ENCODE results near the gene TLE1.
"Not testable (repeated sequence)": the region's sequence is repeated elsewhere in the genome, so short reads cannot be mapped to it uniquely, and the experiment has no call there.

The TLE1 gene

DNA sequence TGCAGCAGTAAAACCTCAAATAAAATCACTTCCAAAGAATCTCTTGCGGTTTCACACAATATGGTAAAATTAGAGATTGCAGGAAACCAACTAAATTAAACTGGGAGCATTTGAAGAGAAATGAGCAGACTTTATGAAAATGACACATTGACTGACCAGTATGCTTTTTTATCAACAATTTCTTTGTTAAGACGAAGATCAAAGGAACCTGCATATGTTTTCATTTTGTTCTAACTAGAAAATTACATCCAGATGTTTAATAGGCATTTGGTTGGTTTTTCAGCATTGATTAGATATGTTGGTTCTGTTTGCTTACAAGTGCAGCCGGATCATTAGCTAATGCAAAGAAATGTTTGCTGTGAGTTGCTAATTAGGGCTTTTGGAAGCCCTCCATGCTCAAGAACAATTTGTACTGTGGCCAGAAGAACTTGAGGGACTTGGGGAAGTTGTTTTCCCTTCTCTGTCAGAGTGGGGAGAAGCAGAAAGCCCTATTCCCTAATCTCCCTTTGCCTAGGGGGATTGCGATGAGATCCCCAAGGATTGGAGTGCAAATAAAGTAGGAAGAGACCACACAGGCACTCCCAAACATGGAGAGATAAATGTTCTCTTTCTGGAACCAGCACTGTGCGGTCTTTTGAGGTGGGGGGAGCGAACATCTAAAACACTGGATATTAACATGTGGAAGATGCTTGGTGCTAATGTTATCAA is 4.5 kb upstream of the TLE1 start:
- no peak overlapping the region for H3K9ac ChIP-seq (ENCODE audit: low read depth, low read length)

DNA sequence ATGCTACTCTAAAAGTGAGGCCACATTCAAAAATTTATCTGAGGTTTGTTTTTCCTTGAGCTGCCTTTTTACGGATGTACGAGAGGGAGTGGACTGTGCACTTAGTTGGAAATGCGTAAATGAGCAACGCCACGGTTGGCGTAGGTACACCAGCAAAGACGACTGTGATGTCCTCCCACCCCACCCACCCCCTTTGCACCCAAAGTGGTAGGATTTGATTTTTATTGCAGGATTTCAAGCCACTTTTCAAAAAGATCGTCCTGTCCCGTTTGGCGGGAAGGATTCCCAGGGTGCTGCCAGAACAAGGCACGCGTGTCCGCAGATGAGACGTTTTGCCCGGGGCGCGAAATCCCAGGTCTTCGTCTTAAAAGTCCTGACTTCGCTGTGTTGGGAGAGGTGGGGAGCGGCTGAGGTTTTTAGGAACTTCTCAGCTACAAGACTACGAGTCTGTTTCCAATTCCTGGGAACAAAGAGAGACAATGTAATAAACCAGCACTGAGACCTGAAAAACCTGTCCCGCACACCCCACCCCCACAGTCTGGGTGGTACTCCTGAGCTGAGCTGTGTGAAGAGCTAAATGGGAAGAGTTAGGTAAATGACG is 1.0 kb upstream of the TLE1 start:
- Histone ChIP-seq H3K4me1 (ENCODE audit: insufficient read depth, low read length) (peaks cover 9% of the 10 kb centered on the region), H3K9me3 (ENCODE audit: control insufficient read depth, insufficient read depth, low read length) (no peaks in the 10 kb centered on the region), H3K9ac (ENCODE audit: low read depth, low read length) (peak overlapping the region; percentile 67), H3K36me3 (ENCODE audit: insufficient read depth, low read length) (peaks cover 6% of the 10 kb centered on the region; the same call in 1 of the 2 replicates)

More for the DNA sequence above, 4.5 kb upstream of the TLE1 start:
- Histone ChIP-seq H3K36me3 (ENCODE audit: insufficient read depth, low read length) (no peaks in the 10 kb centered on the region), H3K9me3 (ENCODE audit: control insufficient read depth, insufficient read depth, low read length) (no peaks in the 10 kb centered on the region), H3K4me1 (ENCODE audit: insufficient read depth, low read length) (0 out of 2 replicates have a peak, but pooled peaks cover 4% of the 10 kb centered on the region)

DNA sequence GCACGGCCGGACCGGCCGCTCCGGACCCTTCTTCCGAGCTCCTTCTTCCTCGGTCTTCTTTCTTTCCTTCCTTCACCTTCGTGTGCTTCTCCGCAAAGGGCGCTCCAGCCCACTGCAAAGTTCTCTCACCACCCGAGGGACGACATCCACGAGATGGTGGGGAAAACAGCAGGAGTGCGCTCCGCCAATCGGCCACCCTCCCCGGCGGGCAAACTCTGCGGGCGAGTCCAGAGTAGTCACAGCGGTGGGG is 329 bp downstream of the TLE1 start:
- H3K9me3 ChIP-seq (ENCODE audit: control insufficient read depth, insufficient read depth, low read length), result not testable (repeated sequence)
- Histone ChIP-seq H3K9ac (ENCODE audit: low read depth, low read length) (peak overlapping the region; percentile 90), H3K4me1 (ENCODE audit: insufficient read depth, low read length) (peaks cover 15% of the 10 kb centered on the region)

DNA sequence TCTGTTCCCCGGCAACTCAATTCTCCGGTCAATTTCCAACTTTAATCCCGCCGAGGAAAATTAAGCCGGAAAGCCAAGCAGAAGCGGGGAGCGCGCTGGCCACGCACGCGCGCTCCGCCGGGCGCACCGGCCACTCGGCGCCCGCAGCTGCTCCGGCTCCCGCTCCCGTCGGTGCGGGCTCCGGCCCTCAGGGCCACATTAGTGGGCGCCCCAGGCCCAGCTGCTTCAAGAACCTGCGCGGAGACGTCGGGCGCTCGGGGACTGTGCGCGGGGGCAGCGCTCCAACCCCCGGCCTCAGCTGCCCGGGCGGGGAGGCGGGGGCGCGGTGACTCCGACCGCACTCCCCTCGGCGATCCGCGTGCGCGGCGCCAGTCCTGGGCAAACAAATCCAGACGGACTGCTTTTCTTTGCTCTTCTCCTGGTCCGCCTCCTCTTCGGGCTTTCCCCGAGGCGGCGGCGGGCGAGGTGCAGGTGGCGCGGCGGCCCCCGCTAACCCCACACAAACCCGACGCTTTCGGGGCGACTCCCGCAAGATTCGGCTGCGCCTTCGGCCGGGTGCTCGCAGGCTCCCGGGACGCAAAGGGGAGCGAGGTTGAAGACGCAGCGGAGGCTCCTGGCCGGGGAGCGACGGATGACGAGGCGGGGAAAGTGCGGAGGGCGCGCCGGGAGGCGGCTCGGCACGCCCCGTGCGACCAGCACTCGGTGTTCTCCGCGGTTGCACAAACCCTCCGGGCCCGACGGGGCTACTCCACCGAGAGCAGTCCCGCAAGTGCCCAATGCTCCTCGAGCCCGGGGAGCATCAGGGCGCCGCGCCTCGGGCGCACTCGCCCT is 870 bp downstream of the TLE1 start:
- peak overlapping the region; percentile 90 for H3K9ac ChIP-seq (ENCODE audit: low read depth, low read length)
- not testable (repeated sequence) for H3K9me3 ChIP-seq (ENCODE audit: control insufficient read depth, insufficient read depth, low read length); H3K36me3 ChIP-seq (ENCODE audit: insufficient read depth, low read length)
- peaks cover 15% of the 10 kb centered on the region for H3K4me1 ChIP-seq (ENCODE audit: insufficient read depth, low read length)

More for the DNA sequence above, 329 bp downstream of the TLE1 start:
- not testable (repeated sequence) for H3K36me3 ChIP-seq (ENCODE audit: insufficient read depth, low read length)

DNA sequence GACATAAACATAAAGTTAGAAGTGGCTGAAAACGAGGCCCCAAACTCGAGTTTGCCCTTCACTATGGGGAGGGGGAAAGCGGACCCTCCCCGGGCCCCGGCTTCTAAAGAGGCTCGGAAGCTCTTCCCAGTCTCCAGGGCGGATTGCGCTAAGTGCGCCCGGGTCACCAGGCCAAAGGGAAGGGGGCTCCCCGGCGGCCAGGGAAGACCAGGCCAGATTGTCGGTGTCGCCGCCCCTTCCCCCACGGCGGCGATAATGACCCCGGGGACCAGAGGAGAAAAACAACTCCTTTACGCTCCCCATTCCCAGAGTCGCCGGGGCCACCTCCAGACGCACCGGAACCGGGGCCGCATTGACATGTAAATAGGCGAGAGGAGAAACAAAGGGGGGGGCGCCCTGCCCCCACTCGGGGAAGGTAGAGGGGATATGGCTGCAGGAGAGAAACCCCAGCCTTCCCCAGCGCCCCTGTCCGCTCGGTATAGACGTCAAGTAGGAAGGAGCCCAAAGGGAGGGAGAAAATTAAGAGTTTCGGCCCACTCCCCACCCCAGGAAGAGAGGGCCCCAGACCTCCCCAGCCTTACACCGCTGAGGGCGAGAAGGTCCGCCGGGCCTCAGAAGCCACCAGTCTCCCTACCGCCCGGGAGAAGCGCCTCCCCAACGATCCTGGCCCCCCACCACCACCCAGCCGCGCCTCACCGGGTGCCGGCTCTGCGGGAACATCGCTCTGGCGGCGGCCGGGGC is 1.7 kb downstream of the TLE1 start:
- Histone ChIP-seq H3K4me1 (ENCODE audit: insufficient read depth, low read length) (peaks cover 15% of the 10 kb centered on the region), H3K9me3 (ENCODE audit: control insufficient read depth, insufficient read depth, low read length) (no peaks in the 10 kb centered on the region), H3K36me3 (ENCODE audit: insufficient read depth, low read length) (peaks cover 13% of the 10 kb centered on the region), H3K9ac (ENCODE audit: low read depth, low read length) (peak overlapping the region; percentile 90)

DNA sequence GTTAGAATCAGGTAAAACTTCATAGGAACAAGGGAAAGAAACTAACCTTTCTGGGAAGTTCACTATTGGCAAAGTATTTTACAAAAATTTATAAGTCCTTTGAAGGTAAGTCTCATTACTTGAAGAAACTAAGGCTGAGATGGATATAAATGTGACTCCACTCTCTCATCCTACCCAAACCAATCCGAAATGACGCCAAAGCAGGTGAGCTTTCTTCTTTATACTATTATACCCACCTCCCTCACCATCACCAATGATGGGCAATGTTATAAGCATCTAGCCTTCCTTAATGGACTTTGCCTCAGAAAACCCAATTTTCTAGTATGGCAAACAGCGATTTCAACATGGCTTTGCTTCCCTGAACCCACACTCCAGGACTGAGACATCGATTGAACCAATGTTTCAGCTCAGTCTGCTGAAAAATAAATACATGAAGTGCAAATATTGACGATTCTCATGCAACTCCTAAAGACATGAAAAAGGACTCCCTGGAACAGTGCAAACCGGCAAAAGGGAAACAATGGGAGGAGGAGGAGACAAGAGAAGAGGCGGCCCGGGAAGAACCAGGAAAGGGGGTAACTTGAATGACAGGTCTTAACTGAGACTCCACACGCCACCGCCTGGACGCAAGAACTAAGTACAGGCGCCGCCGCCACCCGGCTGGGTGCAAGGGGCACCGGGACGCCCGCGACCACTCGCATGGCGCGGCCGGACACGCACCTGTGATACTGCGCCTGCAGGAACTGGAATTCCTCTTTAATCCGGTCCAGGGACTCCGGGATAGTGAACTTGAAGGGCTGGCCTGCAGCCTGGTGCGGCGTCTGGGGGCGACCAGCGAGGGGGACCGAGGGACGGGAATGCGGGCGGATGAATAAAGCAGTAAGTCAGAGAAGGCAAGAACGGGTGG is 2.5 kb downstream of the TLE1 start:
- peaks cover 13% of the 10 kb centered on the region for H3K36me3 ChIP-seq (ENCODE audit: insufficient read depth, low read length)
- no peaks in the 10 kb centered on the region for H3K9me3 ChIP-seq (ENCODE audit: control insufficient read depth, insufficient read depth, low read length)
- peaks cover 15% of the 10 kb centered on the region for H3K4me1 ChIP-seq (ENCODE audit: insufficient read depth, low read length)
- peak overlapping the region; percentile 90 for H3K9ac ChIP-seq (ENCODE audit: low read depth, low read length)

DNA sequence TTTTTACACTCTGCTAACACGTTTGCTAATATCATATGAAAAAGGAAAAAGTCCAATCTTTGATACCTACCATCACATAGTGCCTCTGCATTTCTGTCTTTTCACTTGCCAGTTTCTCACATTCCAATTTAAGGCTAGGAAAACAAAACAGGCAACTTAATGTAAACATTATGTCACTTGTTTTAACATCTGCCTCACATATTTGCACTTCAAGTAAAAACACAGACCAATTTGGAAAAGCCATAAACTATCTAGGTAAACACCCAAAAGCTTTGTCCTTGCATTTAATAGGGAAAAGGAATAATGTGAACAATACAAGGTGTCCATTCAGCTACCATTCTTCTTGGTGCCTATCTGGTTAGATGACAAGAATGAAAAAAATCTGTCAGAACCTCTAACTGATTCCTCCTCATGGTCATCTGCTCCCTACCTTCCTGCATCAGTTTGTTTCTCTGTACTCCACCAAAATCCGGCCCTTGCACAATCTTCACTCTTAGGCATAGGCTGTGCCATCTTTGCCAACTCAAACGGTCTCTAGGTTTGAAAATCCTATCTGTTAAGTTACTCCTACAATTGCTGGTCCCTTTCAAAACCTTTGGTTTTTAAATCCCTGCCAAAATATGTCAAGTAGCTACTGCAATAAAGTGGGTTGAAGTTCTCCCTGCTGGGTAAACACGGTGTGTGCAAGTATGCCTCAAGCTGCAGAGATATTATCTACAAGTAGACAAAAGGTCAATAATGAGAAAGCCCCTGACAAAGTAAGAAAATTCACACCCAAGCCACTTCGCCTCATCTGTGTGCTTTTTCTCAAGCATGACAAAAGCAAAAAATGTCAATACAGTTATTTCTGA is 3.4 kb downstream of the TLE1 start:
- Histone ChIP-seq H3K9ac (ENCODE audit: low read depth, low read length) (peak overlapping the region; percentile 90), H3K36me3 (ENCODE audit: insufficient read depth, low read length) (peaks cover 16% of the 10 kb centered on the region), H3K9me3 (ENCODE audit: control insufficient read depth, insufficient read depth, low read length) (no peaks in the 10 kb centered on the region), H3K4me1 (ENCODE audit: insufficient read depth, low read length) (peaks cover 15% of the 10 kb centered on the region)

DNA sequence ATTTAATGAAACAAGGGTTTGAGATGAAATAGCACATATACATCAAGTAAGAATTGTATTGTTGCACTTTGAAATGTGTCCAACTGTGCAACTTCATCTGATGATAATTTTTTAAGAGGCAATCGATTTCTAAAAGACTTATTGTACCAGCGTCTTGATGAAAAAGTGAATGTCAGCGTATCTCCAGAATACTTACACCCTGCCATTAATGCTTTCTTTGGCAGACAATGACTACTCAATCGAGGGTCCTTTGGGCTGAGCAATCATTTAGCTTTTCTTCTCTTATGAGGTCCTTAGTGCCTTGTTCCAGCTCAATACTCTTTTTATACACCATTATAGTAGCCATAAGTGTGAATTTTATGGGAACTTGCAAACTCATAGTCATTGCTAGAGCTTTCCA is 4.7 kb downstream of the TLE1 start:
- Histone ChIP-seq H3K4me1 (ENCODE audit: insufficient read depth, low read length) (peaks cover 26% of the 10 kb centered on the region), H3K9me3 (ENCODE audit: control insufficient read depth, insufficient read depth, low read length) (no peaks in the 10 kb centered on the region), H3K36me3 (ENCODE audit: insufficient read depth, low read length) (peaks cover 16% of the 10 kb centered on the region), H3K9ac (ENCODE audit: low read depth, low read length) (no peak overlapping the region)

DNA sequence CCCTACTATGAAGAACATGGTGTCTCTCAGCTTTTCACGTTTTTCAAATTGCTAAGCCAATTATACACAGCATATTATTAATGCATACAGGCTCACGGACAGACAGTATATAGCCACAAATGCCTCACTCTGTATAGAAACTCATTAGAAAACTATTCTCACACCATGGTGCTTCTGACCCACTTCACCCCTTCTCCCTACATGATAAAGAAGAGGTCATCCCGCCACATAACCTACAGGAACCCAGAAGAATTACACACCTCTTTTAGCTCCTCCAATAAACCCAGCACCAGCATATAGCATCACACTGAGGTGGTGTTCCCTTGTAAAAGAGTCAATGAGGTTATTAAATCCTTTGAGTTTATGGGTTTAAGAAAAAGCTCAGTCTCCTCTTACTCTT is 5.6 kb downstream of the TLE1 start:
- Histone ChIP-seq H3K9me3 (ENCODE audit: control insufficient read depth, insufficient read depth, low read length) (no peaks in the 10 kb centered on the region), H3K9ac (ENCODE audit: low read depth, low read length) (no peak overlapping the region), H3K36me3 (ENCODE audit: insufficient read depth, low read length) (peaks cover 16% of the 10 kb centered on the region), H3K4me1 (ENCODE audit: insufficient read depth, low read length) (peaks cover 26% of the 10 kb centered on the region)

DNA sequence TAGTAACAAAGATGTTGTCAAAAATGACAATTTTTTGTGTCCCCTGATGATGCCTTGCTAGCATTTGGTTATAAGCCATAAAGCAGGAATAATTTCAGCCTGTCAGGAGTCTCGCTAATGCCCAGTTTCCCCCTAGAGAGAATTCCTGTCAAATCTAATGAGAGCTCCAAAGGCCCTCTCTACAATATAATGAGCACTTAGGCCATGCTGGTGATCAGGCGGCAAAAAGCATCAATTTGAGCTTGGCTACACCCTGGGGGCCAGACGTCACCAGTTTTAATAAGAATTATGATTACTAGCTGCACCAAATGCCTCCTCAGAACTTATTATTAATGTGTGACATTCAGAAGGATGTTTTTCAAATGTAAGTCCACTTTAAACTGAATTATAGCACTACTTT is 6.1 kb downstream of the TLE1 start:
- Histone ChIP-seq H3K36me3 (ENCODE audit: insufficient read depth, low read length) (peaks cover 16% of the 10 kb centered on the region), H3K4me1 (ENCODE audit: insufficient read depth, low read length) (peaks cover 26% of the 10 kb centered on the region), H3K9me3 (ENCODE audit: control insufficient read depth, insufficient read depth, low read length) (no peaks in the 10 kb centered on the region), H3K9ac (ENCODE audit: low read depth, low read length) (no peak overlapping the region)

DNA sequence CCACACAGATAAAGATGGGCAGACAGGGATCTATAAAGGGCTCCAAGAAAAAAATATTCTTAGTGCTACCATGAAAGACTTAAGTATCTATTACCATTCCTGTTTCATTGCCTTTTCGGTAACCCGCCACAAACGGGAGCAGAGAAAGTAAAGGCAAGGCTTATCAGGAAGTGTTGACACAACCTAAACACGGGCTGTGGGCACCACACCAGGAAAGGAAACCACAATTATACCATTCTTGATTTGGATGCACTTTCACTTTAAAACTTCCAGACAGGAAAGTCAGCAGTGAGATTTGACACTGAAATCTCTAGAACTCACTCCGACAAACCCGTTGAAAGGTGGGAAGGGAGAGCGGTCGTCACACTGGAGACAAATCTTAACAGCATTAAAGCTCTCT is 6.5 kb downstream of the TLE1 start:
- no peaks in the 10 kb centered on the region for H3K9me3 ChIP-seq (ENCODE audit: control insufficient read depth, insufficient read depth, low read length)
- peaks cover 26% of the 10 kb centered on the region for H3K4me1 ChIP-seq (ENCODE audit: insufficient read depth, low read length)
- H3K9ac ChIP-seq (ENCODE audit: low read depth, low read length), result no peak overlapping the region
- H3K36me3 ChIP-seq (ENCODE audit: insufficient read depth, low read length), result peaks cover 16% of the 10 kb centered on the region

DNA sequence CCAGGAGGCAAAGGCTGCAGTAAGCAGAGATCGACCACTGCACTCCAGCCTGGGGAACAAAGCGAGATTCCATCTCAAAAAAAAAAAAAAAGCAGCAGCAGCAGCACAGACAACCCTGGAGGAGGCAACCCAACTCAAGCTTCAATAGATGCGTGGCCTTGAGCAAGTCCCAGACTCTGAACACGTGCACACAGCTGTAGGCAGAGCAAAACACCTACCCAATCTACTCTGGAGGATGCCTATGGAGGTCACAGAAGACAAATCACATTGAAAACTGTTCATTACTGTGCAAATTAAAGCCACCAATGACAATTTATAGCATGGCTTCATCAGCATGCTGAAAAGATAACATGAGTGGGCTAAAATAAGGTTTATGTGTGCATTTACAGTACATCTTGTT is 7.2 kb downstream of the TLE1 start:
- Histone ChIP-seq H3K9ac (ENCODE audit: low read depth, low read length) (no peak overlapping the region), H3K4me1 (ENCODE audit: insufficient read depth, low read length) (peaks cover 26% of the 10 kb centered on the region), H3K36me3 (ENCODE audit: insufficient read depth, low read length) (peaks cover 16% of the 10 kb centered on the region), H3K9me3 (ENCODE audit: control insufficient read depth, insufficient read depth, low read length) (no peaks in the 10 kb centered on the region)

DNA sequence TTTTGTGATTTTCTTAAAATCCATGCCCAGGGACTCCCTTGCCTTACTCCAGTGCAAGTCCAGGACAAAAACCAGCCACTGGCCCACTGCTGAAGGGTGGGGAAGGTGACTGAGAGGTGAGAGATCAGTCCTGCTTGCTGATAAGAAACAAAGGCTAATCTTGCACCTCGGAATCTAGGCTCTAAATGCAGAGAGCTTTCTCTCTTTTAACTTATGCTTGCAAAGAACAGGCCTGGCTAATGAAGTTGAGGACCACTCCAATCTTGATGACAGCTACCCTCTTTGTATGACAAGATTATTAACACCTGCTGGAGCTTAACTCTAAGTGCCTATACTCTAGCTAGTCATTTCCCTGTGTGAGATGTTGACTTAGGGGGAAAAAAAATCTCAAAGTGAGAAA is 8.8 kb downstream of the TLE1 start:
- H3K4me1 ChIP-seq (ENCODE audit: insufficient read depth, low read length), result peaks cover 19% of the 10 kb centered on the region
- H3K9ac ChIP-seq (ENCODE audit: low read depth, low read length), result no peak overlapping the region
- peaks cover 15% of the 10 kb centered on the region for H3K36me3 ChIP-seq (ENCODE audit: insufficient read depth, low read length)
- H3K9me3 ChIP-seq (ENCODE audit: control insufficient read depth, insufficient read depth, low read length), result no peaks in the 10 kb centered on the region
